Naive B cell (primary cell): Measurements from ENCODE around the gene MTLN. TPM values are rescaled to one million over a fixed set of nuclear protein-coding genes. Genes with fewer than 3 reads are reported as not detected.
A peak's percentile ranks its signal among the peaks of the same experiment; 100 is the strongest.
"Not testable (repeated sequence)": the region's sequence is repeated elsewhere in the genome, so short reads cannot be mapped to it uniquely, and the experiment has no call there.

Experiments
- ATAC-seq, 2 donors: fragments of 150-1000 bp; cut with Tn5 transposase; 2 replicates each; pipeline ENCODE4 v1.10.0; 2021; ENCODE audit warnings: low read depth in 2 of 2, mild to moderate bottlenecking in 2 of 2, moderate library complexity in 2 of 2
- DNase-seq: peaks from one replicate; pipeline ENCODE4 v3.0.0; 2022
- H3K27ac Mint-ChIP-seq, 6 donors: one replicate each; pipeline ENCODE4 v1.8.0; 2020 to 2022; ENCODE audit warnings: mild to moderate bottlenecking in 6 of 6, mixed read lengths in 6 of 6, moderate library complexity in 5 of 6, inconsistent platforms in 2 of 6
- H3K27me3 Mint-ChIP-seq, 3 donors: one replicate each; pipeline ENCODE4 v1.8.0; 2021 to 2022; ENCODE audit warnings: mixed read lengths in 3 of 3, mild to moderate bottlenecking in 1 of 3
- H3K36me3 Mint-ChIP-seq, 2 donors: one replicate each; pipeline ENCODE4 v1.8.0; 2020 to 2022; ENCODE audit warnings: mixed read lengths in 2 of 2, inconsistent platforms in 1 of 2, mild to moderate bottlenecking in 1 of 2
- H3K4me1 Mint-ChIP-seq, 3 donors: one replicate each; pipeline ENCODE4 v1.8.0; 2020 to 2022; ENCODE audit warnings: mixed read lengths in 3 of 3, inconsistent platforms in 1 of 3, mild to moderate bottlenecking in 1 of 3, moderate library complexity in 1 of 3
- H3K4me3 Mint-ChIP-seq, 8 donors: one replicate each; pipeline ENCODE4 v1.8.0; 2020 to 2022; ENCODE audit warnings: mild to moderate bottlenecking in 8 of 8, mixed read lengths in 8 of 8, moderate library complexity in 8 of 8, inconsistent platforms in 2 of 8
- H3K9me3 Mint-ChIP-seq, 7 donors: one replicate each; pipeline ENCODE4 v1.8.0; 2020 to 2022; ENCODE audit warnings: mixed read lengths in 7 of 7, mild to moderate bottlenecking in 5 of 7, inconsistent platforms in 2 of 7, moderate library complexity in 1 of 7
- polyA plus RNA-seq, 6 donors: library from polyadenylated mRNA; unstranded; fragments of 300-500 nt; fragmentation: Illumina TruSeq; gene quantifications; one replicate each; pipeline ENCODE4 v1.2.3, GENCODE V29; 2021; ENCODE audit warnings: low read depth in 6 of 6

The MTLN gene
- 100 to 1,000 TPM in 1 of 6 donors, 10 to 100 TPM in 5; 24.7 to 105 (median 57.9) TPM for polyA plus RNA-seq

DNA sequence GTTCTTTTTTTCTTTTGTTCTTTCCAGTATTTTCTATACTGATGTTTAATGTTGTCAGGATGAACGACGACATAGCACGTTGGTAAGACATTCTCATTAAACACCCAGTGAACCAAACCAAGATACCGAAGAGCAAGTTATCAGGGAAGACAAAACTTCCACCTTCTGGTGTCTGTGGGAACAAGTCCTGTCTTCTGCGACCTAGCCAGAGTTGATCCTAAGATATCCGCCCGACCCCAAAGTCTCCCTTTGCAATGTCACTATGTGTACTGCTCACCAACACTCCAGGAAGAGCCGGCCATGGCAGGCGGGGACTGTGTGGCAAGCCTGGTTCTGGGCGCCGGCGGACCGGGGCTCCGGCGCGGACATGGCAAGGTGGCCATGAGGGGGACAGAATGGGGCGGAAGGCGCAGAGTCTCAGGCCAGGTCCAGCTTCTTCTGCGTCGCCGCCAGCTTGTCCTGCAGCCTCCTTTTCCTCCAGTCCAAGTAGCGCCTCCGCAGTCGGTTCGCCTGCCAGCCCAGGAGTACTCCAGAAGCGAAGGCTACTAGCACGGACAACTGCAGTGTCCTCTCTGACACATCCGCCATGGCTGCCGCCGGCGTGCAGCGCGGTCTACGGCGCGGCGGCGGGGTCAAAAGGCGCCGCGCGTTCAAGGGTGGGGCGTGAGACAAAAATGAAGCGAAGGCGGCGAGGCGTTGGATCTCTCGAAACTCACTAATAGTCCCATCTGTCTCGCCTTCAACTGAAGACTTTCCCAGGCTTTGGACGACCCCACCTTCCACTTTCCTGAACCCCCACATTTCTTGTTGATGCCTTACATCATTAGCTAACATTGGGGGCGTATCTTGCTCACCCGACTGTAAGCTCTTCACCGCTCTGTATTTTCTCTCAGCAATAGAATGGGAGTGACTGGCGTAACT, at the start of gene MTLN:
MTLN (minus strand) TSS at position 610 of the 921 bp plus-strand sequence; CDS start at position 588, 22 bp downstream.
- peak; percentile 91 to 92 for ATAC-seq
- peaks cover 14 to 21% (median 21%) of the 10 kb centered on the region in 3 donors for H3K4me1 Mint-ChIP-seq
- H3K36me3 Mint-ChIP-seq, result peaks cover 0 to 15% of the 10 kb centered on the region in 2 donors
- peak within 1 kb of the TSS; percentile 80 to 96 (median 90) for H3K27ac Mint-ChIP-seq
- H3K27me3 Mint-ChIP-seq, result peaks cover 27 to 36% (median 33%) of the 10 kb centered on the region in 3 donors
- DNase-seq, result peak; percentile 75
- H3K4me3 Mint-ChIP-seq, result peak within 1 kb of the TSS; percentile 89 to 97 (median 94)
- peaks cover 0 to 25% (median 12%) of the 10 kb centered on the region in 7 donors for H3K9me3 Mint-ChIP-seq

DNA sequence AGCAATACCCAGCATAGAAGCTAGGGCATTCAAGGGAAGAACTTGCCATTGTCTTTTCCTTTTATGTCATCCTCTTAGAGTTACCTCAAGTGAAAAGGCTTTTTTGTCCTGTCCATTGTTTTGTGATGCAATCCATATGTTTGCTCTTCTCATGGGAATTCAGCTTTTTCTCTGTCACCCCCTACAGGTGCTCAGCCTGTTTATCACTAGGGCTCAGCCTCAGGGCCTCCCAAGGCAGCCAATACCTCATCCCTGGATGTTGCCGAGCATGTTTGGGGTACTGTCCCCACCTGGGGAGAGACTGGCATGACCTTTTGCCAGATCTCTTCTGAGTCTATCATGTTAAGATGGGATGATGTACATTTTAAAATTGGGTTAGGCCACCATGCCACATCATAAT, 49.6 kb upstream of the MTLN start:
- H3K27ac Mint-ChIP-seq, H3K36me3 Mint-ChIP-seq, H3K4me1 Mint-ChIP-seq, H3K9me3 Mint-ChIP-seq, H3K27me3 Mint-ChIP-seq, DNase-seq, H3K4me3 Mint-ChIP-seq, ATAC-seq: not testable (repeated sequence)

DNA sequence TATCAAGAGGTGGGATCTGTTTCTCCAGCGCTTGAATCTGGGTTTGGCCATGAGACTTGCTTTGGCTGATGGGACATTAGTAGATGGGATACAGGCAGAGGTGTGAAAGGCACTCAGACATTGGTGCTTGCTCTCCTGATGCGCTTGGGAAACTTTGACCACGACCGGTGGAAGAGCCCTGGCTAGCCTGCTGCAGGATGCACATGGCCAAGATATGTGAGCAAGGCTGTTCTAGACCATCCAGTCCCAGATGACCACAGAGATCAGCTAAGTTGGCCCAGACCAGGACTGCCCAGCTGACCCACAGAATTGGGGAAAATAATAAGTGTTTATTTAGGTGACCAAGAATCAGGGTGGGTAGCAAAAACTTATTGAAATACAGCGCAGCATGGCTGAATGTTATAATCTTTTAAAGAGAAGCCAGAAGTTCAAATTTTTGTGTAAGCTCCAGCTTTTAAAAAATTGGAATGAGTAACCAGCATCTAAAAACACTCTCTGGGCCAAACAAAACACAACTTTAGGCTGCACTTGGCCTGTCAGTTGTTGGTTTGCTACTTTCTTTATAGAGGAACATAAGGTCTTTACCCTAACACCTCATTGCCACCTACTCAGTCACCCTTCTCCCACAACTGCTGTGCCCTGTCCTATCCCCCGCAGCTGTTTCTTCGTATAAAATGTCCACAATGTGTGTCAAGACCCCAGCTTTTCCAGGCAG, 35.9 kb upstream of the MTLN start:
- H3K27me3 Mint-ChIP-seq, DNase-seq, H3K4me3 Mint-ChIP-seq, H3K9me3 Mint-ChIP-seq, H3K36me3 Mint-ChIP-seq, ATAC-seq, H3K27ac Mint-ChIP-seq, H3K4me1 Mint-ChIP-seq: not testable (repeated sequence)

- not testable (repeated sequence) for H3K27ac Mint-ChIP-seq, H3K27me3 Mint-ChIP-seq, H3K36me3 Mint-ChIP-seq, H3K4me1 Mint-ChIP-seq, H3K4me3 Mint-ChIP-seq, ATAC-seq, DNase-seq, H3K9me3 Mint-ChIP-seq
Measured at GRCh38 chr2:110245488-110246435, 33.4 kb upstream of the MTLN start.

DNA sequence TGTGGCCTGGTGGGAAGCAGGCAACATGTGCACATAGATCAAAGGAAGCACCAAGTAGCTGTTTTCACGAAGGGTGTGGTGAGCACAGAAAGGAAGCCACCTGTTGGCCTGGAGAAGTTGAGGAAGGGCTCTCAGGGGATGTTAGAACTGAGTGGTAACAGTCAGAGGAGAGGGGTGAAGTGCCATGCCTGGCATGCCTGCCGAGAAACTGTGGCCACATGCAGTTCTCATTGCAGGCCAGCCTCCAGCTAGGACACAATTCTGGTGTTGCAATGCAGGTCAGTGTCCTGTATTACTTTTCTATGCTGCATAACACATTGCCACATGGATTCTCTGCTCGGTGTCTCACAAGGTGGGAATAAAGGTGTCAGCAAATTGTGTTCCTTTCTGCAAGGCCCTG, 30.9 kb upstream of the MTLN start:
- not testable (repeated sequence) for H3K9me3 Mint-ChIP-seq, H3K27ac Mint-ChIP-seq, H3K4me3 Mint-ChIP-seq, H3K27me3 Mint-ChIP-seq, DNase-seq, H3K36me3 Mint-ChIP-seq, H3K4me1 Mint-ChIP-seq, ATAC-seq

DNA sequence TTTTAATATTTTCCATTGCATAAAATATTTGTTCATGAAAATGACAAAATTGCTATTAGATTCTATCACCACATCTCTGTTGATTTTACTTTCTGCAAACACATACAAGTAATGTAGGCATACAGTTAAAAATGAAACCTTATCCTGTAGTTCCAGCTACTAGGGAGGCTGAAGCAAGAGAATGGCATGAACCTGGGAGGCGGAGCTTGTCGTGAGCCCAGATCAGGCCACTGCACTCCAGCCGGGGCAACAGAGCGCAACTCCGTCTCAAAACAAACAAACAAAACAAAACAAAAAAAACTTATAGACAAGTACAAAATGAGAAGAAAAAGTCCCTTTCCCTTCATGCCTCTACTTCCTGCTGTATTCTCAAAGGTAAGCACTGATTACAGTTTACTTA, 22.2 kb upstream of the MTLN start:
- not testable (repeated sequence) for H3K27ac Mint-ChIP-seq, H3K9me3 Mint-ChIP-seq, H3K4me1 Mint-ChIP-seq, H3K4me3 Mint-ChIP-seq, DNase-seq, H3K27me3 Mint-ChIP-seq, ATAC-seq, H3K36me3 Mint-ChIP-seq

DNA sequence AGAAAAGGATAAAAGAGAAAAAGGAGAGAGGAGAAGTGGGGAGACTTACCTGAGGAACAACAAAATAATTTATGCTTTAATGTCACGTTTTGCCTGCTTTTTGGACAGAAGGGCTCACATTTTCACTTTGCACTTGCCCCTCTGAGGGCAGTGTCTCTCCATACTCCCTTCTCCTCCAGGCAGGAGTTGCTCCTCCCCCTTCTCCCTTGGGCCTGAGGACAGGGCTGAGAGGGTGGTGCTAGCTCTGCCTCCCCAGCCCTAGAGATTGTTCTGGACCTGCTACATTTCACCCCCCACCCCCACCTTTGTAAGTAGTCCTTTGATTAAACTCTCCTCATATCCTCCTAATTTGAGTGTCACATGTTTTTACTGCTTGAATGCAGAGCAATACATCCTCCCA, 17.5 kb upstream of the MTLN start:
- H3K27ac Mint-ChIP-seq, DNase-seq, H3K36me3 Mint-ChIP-seq, H3K4me1 Mint-ChIP-seq, H3K9me3 Mint-ChIP-seq, H3K4me3 Mint-ChIP-seq, ATAC-seq: not testable (repeated sequence)
- peaks cover 20 to 30% (median 22%) of the 10 kb centered on the region in 3 donors for H3K27me3 Mint-ChIP-seq

- not testable (repeated sequence) for H3K27ac Mint-ChIP-seq, ATAC-seq, H3K9me3 Mint-ChIP-seq, H3K4me1 Mint-ChIP-seq, H3K36me3 Mint-ChIP-seq, H3K4me3 Mint-ChIP-seq, DNase-seq
- peaks cover 51 to 62% (median 53%) of the 10 kb centered on the region in 3 donors for H3K27me3 Mint-ChIP-seq
Measured at GRCh38 chr2:110222626-110223025, 10.3 kb upstream of the MTLN start.

- Mint-ChIP-seq H3K27ac (no peak overlapping the region), H3K9me3 (peaks cover 0 to 4% (median 0%) of the 10 kb centered on the region in 7 donors), H3K4me3 (no peak overlapping the region), H3K27me3 (peaks cover 48 to 59% (median 48%) of the 10 kb centered on the region in 3 donors), H3K4me1 (no peaks in the 10 kb centered on the region), H3K36me3 (no peaks in the 10 kb centered on the region)
- no peak for DNase-seq
- no peak for ATAC-seq
Measured at GRCh38 chr2:110221938-110222337, 9.6 kb upstream of the MTLN start.

- Mint-ChIP-seq H3K4me3 (no peak overlapping the region), H3K9me3 (peaks cover 0 to 8% (median 0%) of the 10 kb centered on the region in 7 donors), H3K36me3 (no peaks in the 10 kb centered on the region), H3K27ac (no peak overlapping the region), H3K4me1 (no peaks in the 10 kb centered on the region), H3K27me3 (peaks cover 55 to 59% (median 57%) of the 10 kb centered on the region in 3 donors)
- no peak for ATAC-seq
- DNase-seq, result no peak
Measured at GRCh38 chr2:110220190-110220564, 7.8 kb upstream of the MTLN start.

DNA sequence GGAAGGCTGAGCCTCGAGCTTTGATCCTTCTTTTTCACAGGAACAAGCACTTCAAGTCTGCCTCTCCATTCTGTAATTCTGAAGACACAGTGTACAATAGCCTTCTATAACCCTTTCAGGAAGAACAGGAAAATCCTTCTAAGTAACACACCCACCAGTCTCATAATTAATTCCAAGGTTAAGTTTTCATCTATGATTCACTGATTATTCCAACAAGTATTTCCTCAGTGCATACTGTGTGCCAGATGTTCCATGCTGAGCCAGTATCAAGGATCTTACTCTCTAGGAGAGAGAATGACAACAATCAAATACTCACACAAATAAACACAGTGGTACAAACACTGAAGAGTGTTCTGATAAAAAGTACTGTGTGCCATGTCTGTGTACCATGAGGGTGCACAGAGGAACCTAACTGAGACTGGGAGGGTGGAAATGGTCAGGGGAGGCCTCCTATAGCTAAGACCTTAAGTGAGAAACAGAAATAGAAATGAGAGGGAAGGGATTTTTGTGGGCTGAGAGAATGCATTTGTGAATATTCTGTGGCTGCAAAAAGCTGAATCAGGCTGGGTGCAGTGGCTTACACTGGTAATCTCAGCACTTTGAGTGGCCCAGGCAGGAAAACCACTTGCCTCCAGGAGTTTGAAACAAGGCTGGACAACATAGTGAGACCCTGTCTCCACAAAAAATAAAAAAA, 7.3 kb upstream of the MTLN start:
- Mint-ChIP-seq H3K27ac (no peak overlapping the region), H3K4me1 (no peaks in the 10 kb centered on the region), H3K9me3 (peaks cover 0 to 12% (median 2%) of the 10 kb centered on the region in 7 donors), H3K36me3 (no peaks in the 10 kb centered on the region), H3K27me3 (peaks cover 60 to 64% (median 61%) of the 10 kb centered on the region in 3 donors), H3K4me3 (no peak overlapping the region)
- ATAC-seq, result no peak
- DNase-seq, result no peak

GRCh38 chr2:110218889-110219288, 6.5 kb upstream of the MTLN start:
- H3K9me3 Mint-ChIP-seq, result peaks cover 0 to 18% (median 6%) of the 10 kb centered on the region in 7 donors
- DNase-seq, H3K4me3 Mint-ChIP-seq, H3K4me1 Mint-ChIP-seq, ATAC-seq, H3K36me3 Mint-ChIP-seq, H3K27ac Mint-ChIP-seq: not testable (repeated sequence)
- H3K27me3 Mint-ChIP-seq, result peaks cover 60 to 66% (median 66%) of the 10 kb centered on the region in 3 donors
